H9 (cell line): Measurements from ENCODE around the gene ERF. TPM values are rescaled to one million over a fixed set of nuclear protein-coding genes. Genes with fewer than 3 reads are reported as not detected.

Experiments used
- DNase-seq: peaks from one replicate; pipeline ENCODE4 v3.0.0-alpha.2; 2017
- H2AFZ ChIP-seq: one replicate; pipeline ENCODE4 v1.6.1; 2013; ENCODE audit warnings: mild to moderate bottlenecking, low read length, control low read depth, moderate library complexity
- H2AK5ac ChIP-seq: 2 replicates; pipeline ENCODE4 v1.6.1; 2013; ENCODE audit warnings: low read length, control low read depth, mixed read lengths; ENCODE audit not compliant: insufficient read length
- H2BK120ac ChIP-seq: one replicate; pipeline ENCODE4 v1.6.1; 2013; ENCODE audit warnings: low read depth, mild to moderate bottlenecking, low read length, control low read depth, inconsistent platforms; ENCODE audit not compliant: poor library complexity, severe bottlenecking
- H2BK12ac ChIP-seq: 2 replicates; pipeline ENCODE4 v1.6.1; 2013; ENCODE audit warnings: low read length, control low read depth, mixed read lengths, low read depth; ENCODE audit not compliant: insufficient read length
- H2BK15ac ChIP-seq: 2 replicates; pipeline ENCODE4 v1.6.1; 2013; ENCODE audit warnings: low read depth, low read length, control low read depth
- H2BK20ac ChIP-seq: one replicate; pipeline ENCODE4 v1.6.1; 2013; ENCODE audit warnings: low read depth, mild to moderate bottlenecking, low read length, control low read depth, inconsistent platforms; ENCODE audit not compliant: poor library complexity, severe bottlenecking
- H2BK5ac ChIP-seq: 2 replicates; pipeline ENCODE4 v1.6.1; 2013; ENCODE audit warnings: low read length, control low read depth, mixed read lengths; ENCODE audit not compliant: insufficient read length
- H3K14ac ChIP-seq: 2 replicates; pipeline ENCODE4 v1.6.1; 2013; ENCODE audit warnings: low read length, control low read depth; ENCODE audit not compliant: insufficient read depth
- H3K18ac ChIP-seq: 2 replicates; pipeline ENCODE4 v1.6.1; 2013; ENCODE audit warnings: low read depth, mild to moderate bottlenecking, mixed read lengths, low read length, control low read depth; ENCODE audit not compliant: insufficient read length
- H3K23ac ChIP-seq: 2 replicates; pipeline ENCODE4 v1.6.1; 2013; ENCODE audit warnings: low read length, control low read depth, mixed read lengths, low read depth; ENCODE audit not compliant: insufficient read length
- H3K23me2 ChIP-seq: 2 replicates; pipeline ENCODE4 v1.6.1; 2013; ENCODE audit warnings: low read depth, mild to moderate bottlenecking, mixed read lengths, low read length, control low read depth; ENCODE audit not compliant: insufficient read length, poor library complexity, severe bottlenecking
- H3K27ac ChIP-seq: 2 replicates; pipeline ENCODE4 v1.5.1; 2013; ENCODE audit warnings: low read length, control low read depth, mixed read lengths, low read depth; ENCODE audit not compliant: insufficient read length
- H3K27me3 ChIP-seq: 2 replicates; pipeline ENCODE4 v1.6.1; 2013; ENCODE audit warnings: low read length, control low read depth, inconsistent platforms; ENCODE audit not compliant: insufficient read depth
- H3K4ac ChIP-seq: 2 replicates; pipeline ENCODE4 v1.6.1; 2013; ENCODE audit warnings: low read depth, mild to moderate bottlenecking, control low read depth, inconsistent platforms, low read length, moderate library complexity
- H3K4me1 ChIP-seq: 2 replicates; pipeline ENCODE4 v1.6.1; 2013; ENCODE audit warnings: low read length, control low read depth, inconsistent platforms; ENCODE audit not compliant: insufficient read depth
- H3K4me2 ChIP-seq: 2 replicates; pipeline ENCODE4 v1.6.1; 2013; ENCODE audit warnings: low read length, control low read depth, mixed read lengths; ENCODE audit not compliant: insufficient read length, insufficient read depth
- H3K56ac ChIP-seq: 2 replicates; pipeline ENCODE4 v1.6.1; 2013; ENCODE audit warnings: low read depth, mild to moderate bottlenecking, mixed read lengths, low read length, control low read depth; ENCODE audit not compliant: insufficient read length
- H3K79me1 ChIP-seq: 2 replicates; pipeline ENCODE4 v1.6.1; 2013; ENCODE audit warnings: low read depth, mild to moderate bottlenecking, moderate library complexity, low read length, control low read depth, inconsistent platforms; ENCODE audit not compliant: insufficient read depth, poor library complexity, severe bottlenecking
- H3K79me2 ChIP-seq: 2 replicates; pipeline ENCODE4 v1.6.1; 2013; ENCODE audit warnings: low read length, control low read depth, inconsistent platforms; ENCODE audit not compliant: insufficient read depth
- H3K9ac ChIP-seq: 2 replicates; pipeline ENCODE4 v1.6.1; 2013; ENCODE audit warnings: low read length, control low read depth, mixed read lengths; ENCODE audit not compliant: insufficient read length; ENCODE audit errors: extremely low read depth
- H3K9me3 ChIP-seq: one replicate; pipeline ENCODE4 v1.6.1; 2013; ENCODE audit warnings: low read depth, low read length, inconsistent platforms; ENCODE audit not compliant: control insufficient read depth
- H3T11ph ChIP-seq: one replicate; pipeline ENCODE4 v1.6.1; 2013; ENCODE audit warnings: mild to moderate bottlenecking, low read length, control low read depth, inconsistent platforms
- H4K20me1 ChIP-seq: one replicate; pipeline ENCODE4 v1.6.1; 2013; ENCODE audit not compliant: control insufficient read depth, insufficient read length, insufficient read depth
- H4K5ac ChIP-seq: 2 replicates; pipeline ENCODE4 v1.6.1; 2013; ENCODE audit warnings: low read depth, mild to moderate bottlenecking, mixed read lengths, low read length, control low read depth; ENCODE audit not compliant: insufficient read length
- H4K8ac ChIP-seq: replicated peaks from 2 replicates; pipeline ENCODE4 v1.6.1; 2013; ENCODE audit warnings: low read length, control low read depth, mixed read lengths, low read depth; ENCODE audit not compliant: insufficient read length
- H4K91ac ChIP-seq: 2 replicates; pipeline ENCODE4 v1.6.1; 2013; ENCODE audit warnings: low read depth, mild to moderate bottlenecking, moderate library complexity, mixed read lengths, low read length, control low read depth; ENCODE audit not compliant: insufficient read length
- H3K27ac Mint-ChIP-seq, 3 experiments: 2 replicates in 2 of 3; 3 replicates in 1 of 3; pipeline ENCODE4 v1.8.0; 2020 to 2021; ENCODE audit warnings: mixed read lengths in 3 of 3, mild to moderate bottlenecking in 1 of 3, moderate library complexity in 1 of 3
- H3K27me3 Mint-ChIP-seq: 2 replicates; pipeline ENCODE4 v1.8.0; 2021; ENCODE audit warnings: low read depth, mild to moderate bottlenecking, moderate library complexity, mixed read lengths
- H3K36me3 Mint-ChIP-seq, 3 experiments: 2 replicates in 2 of 3; 3 replicates in 1 of 3; pipeline ENCODE4 v1.8.0; 2020 to 2021; ENCODE audit warnings: low read depth in 3 of 3, mixed read lengths in 3 of 3; ENCODE audit not compliant: insufficient read depth in 1 of 3
- H3K4me1 Mint-ChIP-seq, 2 experiments: 2 replicates each; pipeline ENCODE4 v1.8.0; 2020; ENCODE audit warnings: mixed read lengths in 2 of 2
- H3K4me3 Mint-ChIP-seq, 2 experiments: 2 replicates in 1 of 2; 3 replicates in 1 of 2; pipeline ENCODE4 v1.8.0; 2020 to 2021; ENCODE audit warnings: mild to moderate bottlenecking in 2 of 2, mixed read lengths in 2 of 2, moderate library complexity in 1 of 2
- H3K9me3 Mint-ChIP-seq, 2 experiments: 2 replicates in 1 of 2; 3 replicates in 1 of 2; pipeline ENCODE4 v1.8.0; 2020; ENCODE audit warnings: mild to moderate bottlenecking in 2 of 2, mixed read lengths in 2 of 2, moderate library complexity in 1 of 2
- WGBS: extraction: QIAGEN DNeasy Blood & Tissue Kit; methylation state at CpG from one replicate; pipeline ENCODE4 v1.1.7; 2013; ENCODE audit warnings: missing lambda C conversion rate, low lambda C conversion rate, mixed read lengths; ENCODE audit not compliant: insufficient read length; ENCODE audit errors: extremely low coverage; 5-methylcytosine and 5-hydroxymethylcytosine counted together
- total RNA-seq: library from RNA; stranded (reverse); gene quantifications from 2 replicates; pipeline ENCODE4 v1.2.1, GENCODE V29; 2021
- TF ChIP-seq, protein P1 (sequence below): fragments of 200-600 bp; sonication (generic); conservative IDR thresholded peaks from 3 replicates; pipeline ENCODE4 v1.8.0; 2021; ENCODE audit warnings: antibody characterized with exemption, mild to moderate bottlenecking

Gene ERF
- total RNA-seq, 1 experiment from 2014 or later, result 126 TPM

DNA sequence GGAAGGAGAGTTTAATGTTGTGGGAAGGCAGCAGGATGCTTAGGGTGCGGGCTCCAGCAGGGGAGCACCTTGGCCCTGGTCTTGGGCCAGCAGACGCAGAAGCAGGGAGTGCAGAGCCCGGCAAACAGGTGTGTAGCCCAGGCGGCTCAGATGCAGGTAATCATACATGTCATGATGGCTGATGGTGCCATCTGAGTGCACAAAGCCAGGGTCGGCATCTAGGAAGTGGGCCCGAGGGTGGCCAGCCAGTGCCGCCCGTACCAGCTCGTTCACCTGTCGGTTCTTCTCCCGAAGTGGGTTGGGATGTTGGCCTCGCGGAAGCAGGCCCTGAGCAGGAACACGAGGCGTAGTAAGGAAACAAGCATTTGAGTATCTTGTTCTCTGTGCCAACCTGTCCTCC lies 42.1 kb upstream of the ERF start:
- Histone ChIP-seq H3K79me2 (no peaks in the 10 kb centered on the region; the same call in 1 of the 2 replicates), H2BK12ac (no peak overlapping the region), H3K9ac (no peak overlapping the region), H2BK120ac (no peak overlapping the region), H3K4me1 (peaks cover 5% of the 10 kb centered on the region; the same call in 1 of the 2 replicates), H2BK15ac (no peak overlapping the region), H3K4ac (no peak overlapping the region), H4K8ac (no peak overlapping the region), H3K27ac (no peak overlapping the region), H3K23me2 (peaks cover 4% of the 10 kb centered on the region), H3K9me3 (no peaks in the 10 kb centered on the region), H2BK5ac (no peak overlapping the region), H2BK20ac (no peak overlapping the region), H3K56ac (no peak overlapping the region), H3K23ac (no peak overlapping the region), H4K5ac (no peak overlapping the region), H4K91ac (no peak overlapping the region), H3K14ac (no peak overlapping the region), H3K4me2 (no peak overlapping the region), H3K79me1 (peaks cover 3% of the 10 kb centered on the region), H2AK5ac (no peak overlapping the region), H3K27me3 (no peaks in the 10 kb centered on the region), H4K20me1 (no peaks in the 10 kb centered on the region), H2AFZ (no peak overlapping the region), H3K18ac (no peak overlapping the region), H3T11ph (no peak overlapping the region)
- Mint-ChIP-seq H3K4me3 (no peak overlapping the region), H3K36me3 (peaks cover 11 to 55% (median 36%) of the 10 kb centered on the region in 3 experiments; a peak in 6 of 7 replicates), H3K27ac (peak overlapping the region in 1 of 3 experiments; percentile 55; a peak in 2 of 7 replicates), H3K9me3 (no peaks in the 10 kb centered on the region), H3K27me3 (no peaks in the 10 kb centered on the region), H3K4me1 (peaks cover 9 to 28% of the 10 kb centered on the region in 2 experiments)
- no peak for DNase-seq
- TF ChIP-seq, protein P1, sequence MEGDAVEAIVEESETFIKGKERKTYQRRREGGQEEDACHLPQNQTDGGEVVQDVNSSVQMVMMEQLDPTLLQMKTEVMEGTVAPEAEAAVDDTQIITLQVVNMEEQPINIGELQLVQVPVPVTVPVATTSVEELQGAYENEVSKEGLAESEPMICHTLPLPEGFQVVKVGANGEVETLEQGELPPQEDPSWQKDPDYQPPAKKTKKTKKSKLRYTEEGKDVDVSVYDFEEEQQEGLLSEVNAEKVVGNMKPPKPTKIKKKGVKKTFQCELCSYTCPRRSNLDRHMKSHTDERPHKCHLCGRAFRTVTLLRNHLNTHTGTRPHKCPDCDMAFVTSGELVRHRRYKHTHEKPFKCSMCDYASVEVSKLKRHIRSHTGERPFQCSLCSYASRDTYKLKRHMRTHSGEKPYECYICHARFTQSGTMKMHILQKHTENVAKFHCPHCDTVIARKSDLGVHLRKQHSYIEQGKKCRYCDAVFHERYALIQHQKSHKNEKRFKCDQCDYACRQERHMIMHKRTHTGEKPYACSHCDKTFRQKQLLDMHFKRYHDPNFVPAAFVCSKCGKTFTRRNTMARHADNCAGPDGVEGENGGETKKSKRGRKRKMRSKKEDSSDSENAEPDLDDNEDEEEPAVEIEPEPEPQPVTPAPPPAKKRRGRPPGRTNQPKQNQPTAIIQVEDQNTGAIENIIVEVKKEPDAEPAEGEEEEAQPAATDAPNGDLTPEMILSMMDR, result no peak
- no CpG with 5 or more reads among the region's 15 CpGs for WGBS
